GM21360 (cell line): Measurements from ENCODE around the gene EPB41L5.
"Not testable (repeated sequence)": the region's sequence is repeated elsewhere in the genome, so short reads cannot be mapped to it uniquely, and the experiment has no call there.

Experiments
- ATAC-seq: cut with Tn5 transposase; IDR thresholded peaks from one replicate; pipeline ENCODE4 v1.9.1; 2021; ENCODE audit warnings: mild to moderate bottlenecking, moderate library complexity; ENCODE audit not compliant: unreplicated experiment

Gene EPB41L5

GRCh38 chr2:120094795-120095194 lies 81.9 kb downstream of the EPB41L5 start:
- no peak for ATAC-seq

- ATAC-seq: no peak
These were observed 87.8 kb downstream of the EPB41L5 start for GRCh38 chr2:120100627-120101026.

- ATAC-seq: no peak
These were observed 91.0 kb downstream of the EPB41L5 start for GRCh38 chr2:120103723-120104467.

- ATAC-seq: no peak
These were observed 91.9 kb downstream of the EPB41L5 start for GRCh38 chr2:120104772-120105171.

DNA sequence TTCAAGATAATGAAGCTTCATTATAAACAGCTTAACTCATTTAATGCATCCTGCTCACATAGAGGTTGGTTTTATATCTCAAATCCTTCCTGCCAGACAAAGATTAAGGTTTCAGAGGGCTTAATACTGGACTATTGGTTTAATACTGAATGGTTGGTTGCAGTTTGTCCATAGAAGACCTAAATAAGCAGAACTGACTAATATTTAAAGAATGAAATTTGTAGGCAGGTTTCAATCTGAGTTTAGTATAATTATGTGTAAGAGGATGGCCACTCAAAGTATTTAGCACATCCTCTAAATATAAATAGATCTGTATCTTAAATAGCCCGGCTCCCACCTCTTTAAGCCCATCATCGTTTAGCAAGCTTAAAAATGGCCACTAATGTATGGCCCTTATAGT lies 92.5 kb downstream of the EPB41L5 start:
- ATAC-seq: peak; percentile 76

DNA sequence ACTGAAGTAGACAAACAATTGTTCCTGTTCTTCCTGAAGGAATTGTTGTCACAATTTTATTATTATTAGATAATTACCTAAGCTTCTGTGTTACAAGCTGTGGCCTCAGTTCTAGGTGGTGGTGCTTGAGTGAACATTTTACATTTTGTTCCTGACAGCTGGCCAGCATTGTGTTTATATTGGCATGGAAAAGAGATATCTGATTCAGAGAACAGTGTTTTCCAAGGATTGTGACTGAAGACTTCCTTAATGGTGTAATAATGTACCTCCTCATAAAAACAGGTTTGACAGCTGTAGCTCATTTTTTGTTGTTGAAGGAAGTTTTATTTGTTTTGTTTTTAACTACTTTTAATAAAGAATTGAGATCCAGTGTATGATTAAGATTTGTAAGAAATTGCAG lies 95.2 kb downstream of the EPB41L5 start:
- ATAC-seq: no peak

DNA sequence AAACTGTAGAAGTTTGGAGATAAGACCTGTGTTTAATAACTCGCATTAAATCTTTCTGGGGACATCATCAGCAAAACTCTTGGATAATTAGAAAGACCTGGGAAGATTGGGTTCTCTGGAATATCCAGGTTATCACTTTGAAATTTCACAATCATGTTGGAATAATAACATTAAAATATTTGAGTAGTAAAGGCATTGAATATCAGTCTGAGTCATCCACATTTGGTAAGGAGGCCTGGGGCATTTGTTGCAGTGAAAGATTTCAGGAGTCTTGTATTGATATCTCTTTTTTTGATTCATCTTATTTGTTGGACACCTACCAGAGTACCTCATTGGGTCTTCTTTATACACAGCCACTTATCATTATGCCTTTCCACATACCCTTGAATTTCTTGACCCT lies 95.9 kb downstream of the EPB41L5 start:
- ATAC-seq: no peak

- ATAC-seq: no peak
These were observed 96.5 kb downstream of the EPB41L5 start for GRCh38 chr2:120109186-120110061.

DNA sequence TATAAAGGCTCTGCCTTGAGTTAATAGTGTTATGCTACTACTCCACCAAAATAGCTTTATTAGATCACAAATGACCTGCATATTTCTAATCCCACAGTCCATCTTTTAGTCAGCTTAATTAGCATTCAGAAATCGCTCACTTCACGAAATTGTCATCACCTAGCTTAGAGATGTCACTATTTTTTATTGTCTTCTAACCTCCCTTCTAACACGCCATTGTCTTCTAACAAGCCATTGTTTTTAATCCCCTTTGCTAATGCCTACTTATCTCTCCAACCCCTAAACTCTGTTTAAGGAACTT lies 97.1 kb downstream of the EPB41L5 start:
- no peak for ATAC-seq

- no peak for ATAC-seq
These were observed 97.6 kb downstream of the EPB41L5 start for GRCh38 chr2:120110507-120110906.

DNA sequence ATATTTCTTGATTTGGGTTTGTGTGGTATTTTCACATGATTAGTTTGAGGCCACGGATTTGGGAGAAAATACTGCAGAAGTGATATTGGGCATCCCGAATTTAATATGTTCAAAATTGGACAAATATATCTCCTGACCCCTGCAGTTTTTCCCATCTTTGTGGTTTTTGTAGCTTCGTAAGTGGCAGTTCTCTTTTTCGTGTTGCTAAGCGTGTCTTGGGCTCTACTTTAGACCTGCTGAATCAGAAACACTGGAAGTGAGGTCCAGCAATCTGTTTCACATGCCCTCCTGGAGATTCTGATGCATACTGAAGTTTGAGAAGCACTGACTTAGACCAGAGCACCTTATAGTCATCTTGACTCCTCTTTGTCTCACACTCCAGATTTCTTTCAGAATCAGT lies 98.3 kb downstream of the EPB41L5 start:
- no peak for ATAC-seq

DNA sequence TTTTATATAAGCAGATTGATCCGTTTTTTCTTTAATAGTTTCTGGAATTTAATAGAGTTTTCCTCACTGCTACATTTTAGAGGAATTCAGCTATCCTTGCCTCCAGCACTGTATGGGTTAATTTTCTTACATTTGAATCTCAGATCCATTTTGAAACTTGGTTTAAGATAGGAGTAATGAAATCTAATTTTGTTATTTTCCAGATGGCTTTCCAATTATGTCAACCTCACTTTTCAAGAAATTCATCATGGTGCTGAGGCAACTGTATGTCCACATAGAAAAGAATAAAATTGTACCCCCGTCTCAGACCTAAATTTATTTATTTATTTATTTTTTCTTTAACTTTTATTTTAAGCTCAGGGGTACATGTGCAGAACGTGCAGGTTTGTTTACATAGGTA lies 105.1 kb downstream of the EPB41L5 start:
- no peak for ATAC-seq

GRCh38 chr2:120118471-120118870 lies 105.6 kb downstream of the EPB41L5 start:
- no peak for ATAC-seq

GRCh38 chr2:120121337-120121736 lies 108.5 kb downstream of the EPB41L5 start:
- ATAC-seq: not testable (repeated sequence)

DNA sequence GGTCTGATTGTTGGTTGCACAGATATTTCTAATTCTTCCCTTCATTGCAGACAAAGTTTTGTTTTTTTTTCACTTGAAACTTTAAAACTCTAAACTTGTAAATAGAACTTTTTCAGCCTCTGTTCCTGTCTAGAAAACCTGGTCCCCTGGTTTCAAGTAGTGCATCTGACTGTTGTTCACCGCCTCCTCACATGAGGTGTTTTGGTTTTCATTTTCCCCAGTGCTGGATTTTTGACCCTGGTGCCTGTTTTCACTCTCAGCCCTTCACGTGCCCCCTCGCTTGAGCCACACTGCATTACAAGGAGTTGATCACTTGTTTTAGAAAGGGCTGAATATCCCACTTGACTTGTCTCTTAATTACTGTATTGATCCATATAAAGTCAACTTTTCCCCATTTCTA lies 110.2 kb downstream of the EPB41L5 start:
- ATAC-seq: no peak

DNA sequence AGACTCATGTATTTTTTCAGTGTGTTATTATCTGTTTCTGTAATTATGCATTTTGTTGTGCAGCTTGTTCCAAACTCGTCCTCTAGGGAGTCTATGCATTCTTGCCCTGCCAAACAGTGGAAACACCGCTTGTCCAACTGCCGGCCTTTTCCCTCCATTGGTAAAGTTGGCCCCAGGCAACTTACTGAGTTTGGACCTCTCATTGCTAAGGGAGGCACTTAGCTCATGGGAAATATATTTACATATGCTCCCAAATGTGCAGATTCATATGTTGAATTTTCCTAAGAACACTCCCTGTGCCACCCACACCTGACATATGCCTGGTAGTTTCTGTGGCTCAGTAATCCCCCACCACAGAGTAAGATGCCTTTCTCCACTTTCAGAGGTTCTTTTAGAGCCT lies 112.3 kb downstream of the EPB41L5 start:
- ATAC-seq: no peak

DNA sequence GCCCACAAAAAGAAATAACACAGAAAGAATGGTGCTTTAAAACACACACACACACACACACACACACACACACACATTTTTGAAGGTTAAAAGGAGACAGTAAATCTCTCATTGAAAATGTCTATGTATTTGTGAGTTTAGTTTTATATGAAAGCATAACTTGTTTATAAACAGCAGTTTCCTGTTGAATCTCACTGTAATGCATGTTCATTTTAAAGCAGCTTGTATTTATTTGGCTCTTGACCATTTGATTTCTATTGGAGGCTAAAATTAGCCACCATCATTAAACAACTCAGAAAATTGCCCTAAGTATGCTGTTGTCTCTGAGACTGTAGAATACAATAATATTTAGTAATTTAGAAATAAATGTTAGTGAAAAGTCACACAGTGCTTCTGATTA lies 115.3 kb downstream of the EPB41L5 start:
- ATAC-seq: no peak

DNA sequence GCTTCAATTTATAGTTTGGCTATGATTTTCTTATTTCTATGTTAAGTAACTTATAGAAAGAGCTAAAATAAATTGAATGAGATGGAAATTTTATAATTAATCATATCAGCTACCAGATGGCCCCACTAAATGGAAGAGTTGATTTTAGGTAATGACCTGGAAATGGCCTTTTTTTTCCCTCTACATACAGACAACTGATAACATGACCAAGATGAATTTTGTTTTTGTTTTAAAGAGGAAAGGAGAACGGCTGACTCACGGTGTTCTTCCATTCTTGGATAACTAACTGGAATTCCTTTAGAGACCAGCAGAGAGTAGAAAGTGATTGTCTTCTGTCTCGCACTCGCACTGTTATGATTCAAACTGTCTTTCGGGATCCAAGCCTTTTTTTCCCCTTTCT lies 119.3 kb downstream of the EPB41L5 start:
- ATAC-seq: no peak

GRCh38 chr2:120132691-120133090 lies 119.8 kb downstream of the EPB41L5 start:
- ATAC-seq: no peak

DNA sequence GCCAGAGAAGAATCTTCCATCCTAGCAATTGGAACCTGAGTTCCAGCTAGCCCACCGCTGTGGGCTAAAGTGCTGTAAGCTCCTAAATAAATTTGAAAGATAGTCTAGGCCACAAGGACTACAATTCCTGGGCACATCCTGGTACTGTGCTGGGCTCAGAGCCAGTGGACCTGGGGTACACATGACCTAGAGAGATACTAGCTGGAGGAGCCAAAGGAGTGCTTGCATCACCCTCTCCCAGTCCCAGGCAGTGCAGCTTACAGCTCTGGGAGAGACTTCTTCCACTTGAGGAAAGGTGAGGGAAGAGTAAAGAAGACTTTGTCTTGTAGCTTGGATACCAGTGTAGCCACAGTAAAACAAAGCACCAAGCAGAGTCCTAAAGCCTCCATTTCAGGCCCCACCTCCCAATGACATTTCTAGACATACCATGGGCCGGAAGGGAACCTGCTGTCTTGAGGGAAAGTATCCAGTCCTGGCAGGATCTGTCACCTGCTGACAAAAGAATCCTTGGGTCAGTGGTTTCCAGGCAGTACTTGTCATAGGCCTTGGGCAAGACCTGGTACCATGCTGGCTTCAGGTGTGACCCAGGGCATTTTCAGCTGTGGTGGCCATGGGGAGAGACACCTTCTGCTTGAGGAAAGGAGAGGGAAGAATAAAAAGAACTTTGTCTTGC lies 120.8 kb downstream of the EPB41L5 start:
- ATAC-seq: no peak

- no peak for ATAC-seq
These were observed 121.4 kb downstream of the EPB41L5 start for GRCh38 chr2:120134263-120134662.

DNA sequence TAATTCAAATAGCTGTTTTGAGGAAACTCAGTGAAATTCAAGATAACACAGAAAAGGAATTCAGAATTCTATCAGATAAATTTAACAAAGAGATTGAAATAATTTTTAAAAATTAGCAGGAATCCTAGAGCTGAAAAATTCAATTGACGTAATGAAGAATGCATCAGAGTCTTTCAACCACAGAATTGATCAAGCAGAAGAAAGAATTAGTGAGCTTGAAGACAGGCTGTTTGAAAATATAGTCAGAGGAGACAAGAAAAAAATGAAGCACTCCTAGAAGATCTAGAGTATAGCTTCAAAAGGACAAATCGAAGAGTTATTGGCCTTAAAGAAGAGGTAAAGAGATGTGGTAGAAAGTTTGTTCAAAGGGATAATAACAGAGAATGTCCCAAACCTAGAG lies 122.1 kb downstream of the EPB41L5 start:
- ATAC-seq: not testable (repeated sequence)
